Naive thymus-derived CD4-positive, alpha-beta T cell (primary cell): ENCODE measurements around the gene DTHD1. TPM values are rescaled to one million over a fixed set of nuclear protein-coding genes. Genes with fewer than 3 reads are reported as not detected.

Experiments
- ATAC-seq: fragments of 150-1000 bp; cut with Tn5 transposase; 2 replicates; pipeline ENCODE4 v1.10.0; 2021; ENCODE audit warnings: mild to moderate bottlenecking, moderate library complexity
- CTCF ChIA-PET: fragments of 350-600 bp; sonication (Branson Sonifier 250); formaldehyde crosslinking; loops from one replicate; lab custom pipeline; 2021; ENCODE audit warnings: antibody characterized with exemption; lab: Charles Lee
- POLR2A ChIA-PET: fragments of 350-600 bp; sonication (Branson Sonifier 250); formaldehyde crosslinking; loops from one replicate; lab custom pipeline; 2021; ENCODE audit warnings: antibody characterized with exemption, inconsistent platforms; lab: Charles Lee
- DNase-seq, 9 donors: peaks; one replicate each; pipeline versions ENCODE4 v3.0.0 to v3.0.0-alpha.2; 2020 to 2022; ENCODE audit warnings: mixed read lengths in 1 of 9
- H3K27ac ChIP-seq: one replicate; pipeline ENCODE4 v1.7.0; 2013; ENCODE audit warnings: mild to moderate bottlenecking, low read depth, low read length, moderate library complexity
- H3K27me3 ChIP-seq, 2 donors: one replicate each; pipeline ENCODE4 v1.7.0; 2013; ENCODE audit warnings: low read length in 2 of 2, mild to moderate bottlenecking in 2 of 2, moderate library complexity in 2 of 2; ENCODE audit not compliant: control insufficient read depth in 2 of 2, insufficient read depth in 2 of 2
- H3K36me3 ChIP-seq, 3 experiments: 1 replicate in 2 of 3; 2 replicates in 1 of 3; pipeline ENCODE4 v1.7.0; 2013; ENCODE audit warnings: low read length in 3 of 3, mild to moderate bottlenecking in 3 of 3, moderate library complexity in 1 of 3; ENCODE audit not compliant: insufficient read depth in 3 of 3, control insufficient read depth in 2 of 3
- H3K4me1 ChIP-seq, 2 donors: one replicate each; pipeline ENCODE4 v1.7.0; 2013; ENCODE audit warnings: low read length in 2 of 2, mild to moderate bottlenecking in 2 of 2, moderate library complexity in 1 of 2; ENCODE audit not compliant: control insufficient read depth in 2 of 2, insufficient read depth in 2 of 2
- H3K4me3 ChIP-seq: 2 replicates; pipeline ENCODE4 v1.7.0; 2013; ENCODE audit warnings: mild to moderate bottlenecking, low read length
- H3K9me3 ChIP-seq, 3 experiments: 1 replicate in 2 of 3; 2 replicates in 1 of 3; pipeline ENCODE4 v1.7.0; 2013; ENCODE audit warnings: low read length in 3 of 3; ENCODE audit not compliant: control insufficient read depth in 2 of 3
- H3K27ac Mint-ChIP-seq, 9 donors: one replicate each; pipeline ENCODE4 v1.8.0; 2020 to 2022; ENCODE audit warnings: mixed read lengths in 9 of 9, mild to moderate bottlenecking in 8 of 9, moderate library complexity in 5 of 9, inconsistent platforms in 2 of 9
- H3K27me3 Mint-ChIP-seq, 5 donors: one replicate each; pipeline ENCODE4 v1.8.0; 2021 to 2022; ENCODE audit warnings: mixed read lengths in 5 of 5, mild to moderate bottlenecking in 1 of 5
- H3K36me3 Mint-ChIP-seq, 5 donors: one replicate each; pipeline ENCODE4 v1.8.0; 2020 to 2022; ENCODE audit warnings: mixed read lengths in 5 of 5, mild to moderate bottlenecking in 3 of 5, inconsistent platforms in 1 of 5
- H3K4me1 Mint-ChIP-seq, 7 donors: one replicate each; pipeline ENCODE4 v1.8.0; 2020 to 2022; ENCODE audit warnings: mixed read lengths in 7 of 7, mild to moderate bottlenecking in 3 of 7, inconsistent platforms in 1 of 7
- H3K4me3 Mint-ChIP-seq, 10 donors: one replicate each; pipeline ENCODE4 v1.8.0; 2020 to 2022; ENCODE audit warnings: mild to moderate bottlenecking in 10 of 10, mixed read lengths in 10 of 10, moderate library complexity in 6 of 10, inconsistent platforms in 2 of 10
- H3K9me3 Mint-ChIP-seq, 11 donors: one replicate each; pipeline ENCODE4 v1.8.0; 2020 to 2022; ENCODE audit warnings: mixed read lengths in 11 of 11, mild to moderate bottlenecking in 4 of 11, inconsistent platforms in 1 of 11, moderate library complexity in 1 of 11
- intact Hi-C, 2 donors: fragments of 100-400 bp; cut with micrococcal nuclease; formaldehyde crosslinking; loops; one replicate each; pipeline ENCODE4 v1.15.1; 2023
- polyA plus RNA-seq, 2 donors: library from polyadenylated mRNA; unstranded; fragments of 300-500 nt; fragmentation: Illumina TruSeq; gene quantifications; one replicate each; pipeline ENCODE4 v1.2.3, GENCODE V29; 2021
- total RNA-seq, 6 experiments: library from RNA in 5 of 6; stranded (reverse) in 5 of 6; gene quantifications; 1 replicate in 5 of 6; 2 replicates in 1 of 6; pipeline ENCODE4 v1.2.3 and lab custom pipeline; 2021 to 2026

The DTHD1 gene
- total and polyA plus RNA-seq, 7 experiments from 2014 or later, result 0.10 to 5.2 (median 0.72) TPM; not detected in 4

DNA sequence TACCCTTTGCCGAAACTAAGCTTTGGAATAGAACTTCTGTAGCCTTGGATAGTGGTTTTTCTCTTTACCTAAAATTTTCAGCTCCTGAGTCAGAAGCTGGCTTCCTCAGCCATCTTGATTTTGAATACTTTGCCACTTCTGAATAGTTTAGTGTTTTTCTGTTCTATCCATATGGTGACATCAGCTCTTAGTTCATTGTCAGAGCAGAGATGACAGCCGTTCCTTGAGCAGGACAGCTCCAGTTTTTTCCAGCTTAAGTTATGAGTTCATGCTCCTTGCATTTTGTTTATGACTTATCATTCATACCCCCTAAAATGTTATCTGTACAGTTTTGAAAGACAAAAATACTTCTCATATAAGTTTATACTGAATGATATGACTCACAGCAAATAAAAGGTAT, 47.8 kb downstream of the DTHD1 start:
- H3K9me3 Mint-ChIP-seq, result peaks cover 0 to 7% (median 0%) of the 10 kb centered on the region in 11 donors
- H3K27ac Mint-ChIP-seq, result no peak overlapping the region
- DNase-seq (no peak), ATAC-seq (no peak)
- H3K4me1 Mint-ChIP-seq, result peaks cover 23 to 50% (median 24%) of the 10 kb centered on the region in 7 donors
- peaks cover 0 to 20% (median 0%) of the 10 kb centered on the region in 5 donors for H3K36me3 Mint-ChIP-seq
- ChIA-PET POLR2A (interaction anchor here (0.5 kb wide), 1 partner anchor 26 kb away, joined by 3 read pairs; no protein-coding TSS in a partner anchor), CTCF (no interaction called here)
- H3K4me3 ChIP-seq, result no peak overlapping the region
- intact Hi-C loops, result no loop called here
- peaks cover 13 to 17% of the 10 kb centered on the region in 2 donors for H3K4me1 ChIP-seq
- no peaks in the 10 kb centered on the region for H3K36me3 ChIP-seq
- no peaks in the 10 kb centered on the region for H3K27me3 Mint-ChIP-seq
- no peak overlapping the region for H3K4me3 Mint-ChIP-seq
- no peaks in the 10 kb centered on the region for H3K9me3 ChIP-seq
- no peak overlapping the region for H3K27ac ChIP-seq
- no peaks in the 10 kb centered on the region for H3K27me3 ChIP-seq

DNA sequence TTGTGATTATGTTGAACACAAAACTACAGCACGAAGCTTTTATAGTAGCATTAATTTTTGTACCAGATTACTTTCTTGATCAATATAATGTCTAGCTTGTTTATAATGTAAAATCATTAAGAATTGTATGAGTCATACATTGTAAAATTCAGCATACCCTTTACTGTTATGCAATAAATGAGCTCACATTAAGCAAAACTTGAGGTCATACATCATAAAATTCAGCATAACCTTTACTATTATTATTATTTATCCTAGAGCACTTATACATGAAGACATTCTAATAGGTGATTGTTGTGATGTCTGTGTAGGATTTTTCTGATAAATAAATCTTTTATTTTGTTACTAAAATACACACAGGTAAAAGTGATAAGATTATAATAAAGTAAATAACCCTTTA, 49.4 kb downstream of the DTHD1 start:
- DNase-seq (no peak), ATAC-seq (no peak)
- Mint-ChIP-seq H3K4me1 (peaks cover 8 to 38% (median 10%) of the 10 kb centered on the region in 7 donors), H3K9me3 (peaks cover 0 to 7% (median 0%) of the 10 kb centered on the region in 11 donors), H3K27ac (no peak overlapping the region), H3K4me3 (no peak overlapping the region), H3K36me3 (peaks cover 0 to 14% (median 0%) of the 10 kb centered on the region in 5 donors), H3K27me3 (no peaks in the 10 kb centered on the region)
- Histone ChIP-seq H3K4me1 (peaks cover 2 to 7% of the 10 kb centered on the region in 2 donors), H3K36me3 (no peaks in the 10 kb centered on the region), H3K4me3 (no peak overlapping the region), H3K9me3 (no peaks in the 10 kb centered on the region), H3K27ac (no peak overlapping the region), H3K27me3 (no peaks in the 10 kb centered on the region)
- ChIA-PET POLR2A (no interaction called here), CTCF (interaction anchor here (1.9 kb wide), 1 partner anchor 19 kb away, joined by 6 read pairs; no protein-coding TSS in a partner anchor)
- intact Hi-C loops, result no loop called here

DNA sequence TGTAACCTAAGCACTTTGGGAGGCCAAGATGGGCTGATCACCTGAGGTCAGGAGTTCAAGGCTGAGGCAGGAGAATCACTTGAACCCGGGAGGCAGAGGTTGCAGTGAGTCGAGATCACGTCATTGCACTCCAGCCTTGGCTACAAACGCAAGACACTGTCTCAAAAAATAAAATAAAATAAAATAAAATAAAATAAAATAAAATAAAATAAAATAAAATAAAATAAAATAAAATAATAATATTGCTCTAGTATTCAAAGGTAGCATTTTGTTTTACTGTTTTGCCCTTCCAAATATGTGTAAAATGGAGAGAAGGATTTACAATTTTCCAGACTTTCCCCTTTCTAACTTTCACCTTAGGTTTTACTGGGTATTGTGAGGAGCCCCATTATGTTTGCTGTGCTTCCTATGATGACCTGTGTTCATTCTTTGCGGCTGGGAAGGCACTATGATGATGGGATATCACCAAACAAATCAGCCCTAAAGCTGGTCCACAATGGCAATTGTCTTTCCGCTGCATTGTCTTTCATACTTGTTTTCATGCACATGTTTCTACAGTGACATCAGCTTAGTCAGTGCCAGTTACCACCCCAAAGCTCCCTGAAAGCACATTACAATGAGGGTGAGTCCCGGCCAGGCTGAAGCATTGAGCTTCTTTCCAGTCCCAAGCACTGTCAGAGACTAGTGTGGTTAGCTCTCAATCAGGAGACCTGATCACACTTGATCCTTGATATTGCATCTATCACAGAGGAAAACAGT, 50.8 kb downstream of the DTHD1 start:
- Histone ChIP-seq H3K4me1 (peaks cover 5% of the 10 kb centered on the region in 2 donors), H3K27ac (no peak overlapping the region), H3K27me3 (no peaks in the 10 kb centered on the region), H3K36me3 (no peaks in the 10 kb centered on the region), H3K4me3 (no peak overlapping the region), H3K9me3 (no peaks in the 10 kb centered on the region)
- intact Hi-C loops, result no loop called here
- Mint-ChIP-seq H3K27ac (no peak overlapping the region), H3K27me3 (no peaks in the 10 kb centered on the region), H3K9me3 (peaks cover 0 to 7% (median 0%) of the 10 kb centered on the region in 11 donors), H3K36me3 (peaks cover 0 to 14% (median 0%) of the 10 kb centered on the region in 5 donors), H3K4me1 (peaks cover 5 to 43% (median 10%) of the 10 kb centered on the region in 7 donors), H3K4me3 (no peak overlapping the region)
- CTCF ChIA-PET, result interaction anchor here (1.2 to 1.9 kb wide), 2 partner anchors 18 to 68 kb away, joined by 4 to 6 read pairs; no protein-coding TSS in a partner anchor
- ATAC-seq (no peak), DNase-seq (no peak)
- POLR2A ChIA-PET, result interaction anchor here (1.1 kb wide), 1 partner anchor 55 kb away, joined by 6 read pairs; no protein-coding TSS in a partner anchor

DNA sequence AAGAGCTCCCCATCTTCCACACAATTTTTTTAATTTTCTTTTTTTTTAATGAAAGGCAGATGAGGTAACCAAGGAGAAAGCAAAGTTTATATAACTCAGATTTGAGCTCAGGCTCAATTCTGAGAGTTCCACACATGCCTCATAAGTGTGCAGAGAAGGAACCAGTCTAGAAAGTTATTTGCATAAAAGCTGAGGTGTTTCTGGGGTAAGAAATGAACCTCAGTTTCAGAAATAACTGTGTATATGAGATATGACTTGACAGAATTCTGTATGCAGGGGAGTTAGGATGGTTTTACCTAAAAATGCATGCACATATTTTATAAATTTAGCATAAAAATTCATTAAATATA, 51.3 kb downstream of the DTHD1 start:
- no peak overlapping the region for H3K4me3 ChIP-seq
- no peaks in the 10 kb centered on the region for H3K9me3 ChIP-seq
- Mint-ChIP-seq H3K27me3 (no peaks in the 10 kb centered on the region), H3K9me3 (peaks cover 0 to 7% (median 0%) of the 10 kb centered on the region in 11 donors), H3K4me3 (no peak overlapping the region), H3K36me3 (peaks cover 0 to 12% (median 0%) of the 10 kb centered on the region in 5 donors), H3K4me1 (peaks cover 5 to 41% (median 10%) of the 10 kb centered on the region in 7 donors), H3K27ac (no peak overlapping the region)
- H3K36me3 ChIP-seq, result no peaks in the 10 kb centered on the region
- H3K27ac ChIP-seq, result no peak overlapping the region
- intact Hi-C loops, result loop anchor here in 1 of 2 donors (1.0 kb wide), 1 partner anchor 9 kb away; no protein-coding TSS in a partner anchor
- H3K4me1 ChIP-seq, result peaks cover 5 to 8% of the 10 kb centered on the region in 2 donors
- CTCF ChIA-PET, result interaction anchor here (1.2 kb wide), 1 partner anchor 67 kb away, joined by 4 read pairs; no protein-coding TSS in a partner anchor
- no peak for ATAC-seq
- POLR2A ChIA-PET, result interaction anchor here (1.1 kb wide), 1 partner anchor 54 kb away, joined by 6 read pairs; no protein-coding TSS in a partner anchor
- no peak for DNase-seq
- H3K27me3 ChIP-seq, result no peaks in the 10 kb centered on the region

DNA sequence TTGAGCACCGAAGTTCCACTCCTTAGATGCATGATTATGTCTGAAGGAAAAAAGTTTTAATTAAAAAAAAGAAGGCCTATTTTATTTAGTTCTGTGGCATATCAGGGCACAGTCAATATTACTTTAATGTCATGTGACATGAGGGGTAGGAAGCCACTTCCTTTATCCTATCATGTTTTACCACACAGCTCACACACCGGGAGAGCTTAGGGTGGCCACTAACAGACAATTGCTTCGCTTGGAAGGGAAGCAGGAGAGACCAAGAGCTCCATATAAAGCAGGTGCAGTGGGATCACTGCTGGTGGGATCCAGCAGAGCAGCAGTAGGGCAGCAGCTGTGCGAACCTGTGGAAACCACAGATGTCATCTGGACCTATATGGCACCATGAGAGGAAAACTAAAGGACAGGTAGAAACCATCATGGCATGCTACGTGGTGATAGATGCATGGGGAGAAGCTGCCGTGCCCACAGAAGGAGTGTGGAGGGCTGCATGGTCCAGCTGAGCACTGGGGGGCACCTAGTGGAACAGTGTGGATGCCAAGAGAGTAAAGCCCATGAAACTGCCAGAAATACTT, 52.0 kb downstream of the DTHD1 start:
- Histone ChIP-seq H3K27ac (no peak overlapping the region), H3K4me3 (no peak overlapping the region), H3K9me3 (no peaks in the 10 kb centered on the region), H3K27me3 (no peaks in the 10 kb centered on the region), H3K36me3 (no peaks in the 10 kb centered on the region), H3K4me1 (peaks cover 5 to 8% of the 10 kb centered on the region in 2 donors)
- intact Hi-C loops, result loop anchor here in 1 of 2 donors (1.0 kb wide), 1 partner anchor 10 kb away; no protein-coding TSS in a partner anchor
- ATAC-seq (no peak), DNase-seq (no peak)
- POLR2A ChIA-PET, result interaction anchor here (0.7 to 1.3 kb wide), 3 partner anchors 65 to 131 kb away, joined by 3 read pairs; no protein-coding TSS in a partner anchor
- H3K4me1 Mint-ChIP-seq, result peaks cover 5 to 41% (median 10%) of the 10 kb centered on the region in 7 donors
- no peak overlapping the region for H3K4me3 Mint-ChIP-seq
- H3K36me3 Mint-ChIP-seq, result peaks cover 0 to 11% (median 0%) of the 10 kb centered on the region in 5 donors
- CTCF ChIA-PET, result interaction anchor here (0.7 to 1.2 kb wide), 2 partner anchors 66 to 137 kb away, joined by 4 read pairs; no protein-coding TSS in a partner anchor
- peak overlapping the region in 1 of 9 donors; percentile 78 for H3K27ac Mint-ChIP-seq
- peaks cover 0 to 7% (median 0%) of the 10 kb centered on the region in 11 donors for H3K9me3 Mint-ChIP-seq
- H3K27me3 Mint-ChIP-seq, result no peaks in the 10 kb centered on the region

DNA sequence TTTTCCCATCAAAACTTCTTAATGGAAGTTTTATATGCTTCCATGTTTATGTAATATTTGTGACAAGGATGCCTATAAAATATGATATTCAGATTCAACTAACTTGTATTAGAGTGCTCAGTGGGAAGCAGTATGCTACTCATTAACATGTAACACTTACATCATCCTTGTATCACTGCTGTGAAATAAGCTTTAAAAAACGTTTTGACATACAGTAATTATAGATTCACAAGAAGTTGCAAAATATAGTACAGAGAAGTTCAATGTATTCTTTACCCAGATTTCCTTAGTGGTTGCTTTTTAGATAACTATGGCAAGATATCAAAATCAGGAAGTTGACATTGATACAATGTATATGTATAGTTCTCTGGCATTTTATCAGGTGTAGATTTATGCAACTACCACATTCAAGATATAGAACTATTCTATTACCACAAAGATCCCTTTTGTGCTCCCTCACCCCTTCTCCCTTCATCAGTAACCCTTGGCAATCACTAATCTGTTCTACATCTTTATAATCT, 56.3 kb downstream of the DTHD1 start:
- ATAC-seq (peak; percentile 26), DNase-seq (no peak)
- H3K4me3 ChIP-seq, result no peak overlapping the region
- POLR2A ChIA-PET, result interaction anchor here (1.0 kb wide), 1 partner anchor 96 kb away, joined by 3 read pairs; no protein-coding TSS in a partner anchor
- H3K4me1 ChIP-seq, result peaks cover 5 to 8% of the 10 kb centered on the region in 2 donors
- no peaks in the 10 kb centered on the region for H3K36me3 ChIP-seq
- H3K27me3 Mint-ChIP-seq, result no peaks in the 10 kb centered on the region
- CTCF ChIA-PET, result no interaction called here
- peaks cover 5 to 26% (median 10%) of the 10 kb centered on the region in 7 donors for H3K4me1 Mint-ChIP-seq
- no peaks in the 10 kb centered on the region for H3K9me3 ChIP-seq
- intact Hi-C loops, result no loop called here
- no peaks in the 10 kb centered on the region for H3K36me3 Mint-ChIP-seq
- H3K9me3 Mint-ChIP-seq, result no peaks in the 10 kb centered on the region
- no peak overlapping the region for H3K27ac ChIP-seq
- no peak overlapping the region for H3K4me3 Mint-ChIP-seq
- no peak overlapping the region for H3K27ac Mint-ChIP-seq
- no peaks in the 10 kb centered on the region for H3K27me3 ChIP-seq
